GM18502 (cell line): ENCODE results near the gene TEX29.

Experiments
- ATAC-seq: cut with Tn5 transposase; IDR thresholded peaks from one replicate; pipeline ENCODE4 v1.9.1; 2021; ENCODE audit warnings: mild to moderate bottlenecking; ENCODE audit not compliant: unreplicated experiment, poor library complexity

TEX29 gene

GRCh38 chr13:111365149-111366005 is 44.9 kb downstream of the TEX29 start:
- no peak for ATAC-seq

DNA sequence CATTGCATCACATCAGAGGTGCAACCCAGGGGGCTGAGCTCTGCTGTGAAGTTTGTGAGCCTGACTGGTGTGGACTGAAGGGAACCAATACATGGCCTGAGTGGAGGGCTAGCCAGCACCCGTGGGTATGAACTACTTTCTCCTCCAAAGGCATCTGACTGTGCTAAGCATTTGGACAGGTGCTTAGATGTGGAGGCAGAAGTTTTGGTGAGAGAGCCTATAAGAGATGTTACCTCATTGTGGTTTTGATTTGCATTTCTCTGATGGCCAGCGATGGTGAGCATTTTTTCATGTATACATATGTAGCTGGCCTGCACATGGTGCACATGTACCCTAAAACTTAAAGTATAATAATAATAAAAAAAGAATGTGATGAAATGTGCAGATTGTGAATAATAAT is 46.9 kb downstream of the TEX29 start:
- no peak for ATAC-seq

DNA sequence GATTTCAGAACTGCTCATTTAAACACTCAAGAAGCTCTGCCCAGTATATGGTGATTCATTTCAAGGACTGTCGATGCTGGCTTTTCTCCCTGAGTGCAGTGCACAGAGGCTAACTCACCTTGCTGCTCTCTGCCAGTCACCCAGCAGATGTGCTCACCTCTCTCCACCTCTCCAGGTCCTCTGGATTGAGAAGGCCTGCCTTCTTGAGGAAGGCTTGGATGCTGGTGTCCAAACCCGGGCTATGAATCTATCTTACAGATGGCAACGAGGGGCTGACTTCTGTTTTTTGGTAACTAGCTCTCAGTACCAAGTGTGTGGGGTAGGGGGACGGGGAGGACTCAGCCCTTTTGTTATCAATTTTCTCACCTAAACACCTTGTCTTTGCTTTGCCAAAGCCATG is 47.6 kb downstream of the TEX29 start:
- no peak for ATAC-seq

GRCh38 chr13:111370147-111370546 is 49.7 kb downstream of the TEX29 start:
- ATAC-seq, result no peak

GRCh38 chr13:111370570-111371535 is 50.4 kb downstream of the TEX29 start:
- no peak for ATAC-seq

DNA sequence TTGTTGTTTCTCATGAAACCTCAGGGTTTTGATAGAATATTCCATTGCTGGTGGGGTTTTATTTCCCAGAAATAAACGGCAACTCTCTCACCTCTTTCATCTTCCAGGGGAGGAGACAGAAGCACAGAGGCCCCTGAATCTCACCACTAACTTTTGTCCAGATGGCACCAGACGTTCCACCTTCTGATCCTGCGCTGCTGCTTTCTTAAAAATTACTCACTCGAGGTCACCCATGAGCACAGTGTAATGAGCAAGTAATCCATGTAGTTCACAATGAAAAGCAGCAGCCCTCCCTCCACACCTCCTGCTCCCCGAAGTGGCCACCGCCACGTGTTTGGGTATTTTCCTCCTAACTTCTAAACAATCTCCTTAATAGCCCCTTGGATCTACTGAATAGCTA is 51.3 kb downstream of the TEX29 start:
- ATAC-seq, result no peak

GRCh38 chr13:111372651-111373425 is 52.4 kb downstream of the TEX29 start:
- ATAC-seq, result no peak

- ATAC-seq, result no peak
Measured at GRCh38 chr13:111373486-111373885, 53.0 kb downstream of the TEX29 start.

DNA sequence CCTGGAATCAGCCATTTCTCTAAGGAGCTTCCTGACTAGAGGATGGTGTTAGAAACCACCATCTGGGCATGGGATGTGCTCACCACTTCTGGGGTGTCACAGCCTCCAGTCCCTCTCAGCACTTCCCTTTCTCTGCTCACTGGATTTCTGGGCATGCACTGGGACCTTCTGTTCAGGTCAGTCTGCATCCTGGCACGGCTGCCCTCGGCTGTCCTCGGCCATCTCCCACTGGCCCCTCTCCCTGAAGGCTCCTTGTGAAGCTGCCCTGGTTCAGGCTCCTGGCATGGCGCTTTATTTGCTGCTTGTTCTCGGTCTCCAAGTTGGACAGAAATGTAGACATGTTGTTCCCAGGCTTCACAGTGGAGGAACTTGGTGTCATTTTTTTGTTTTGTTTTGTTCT is 60.0 kb downstream of the TEX29 start:
- no peak for ATAC-seq

DNA sequence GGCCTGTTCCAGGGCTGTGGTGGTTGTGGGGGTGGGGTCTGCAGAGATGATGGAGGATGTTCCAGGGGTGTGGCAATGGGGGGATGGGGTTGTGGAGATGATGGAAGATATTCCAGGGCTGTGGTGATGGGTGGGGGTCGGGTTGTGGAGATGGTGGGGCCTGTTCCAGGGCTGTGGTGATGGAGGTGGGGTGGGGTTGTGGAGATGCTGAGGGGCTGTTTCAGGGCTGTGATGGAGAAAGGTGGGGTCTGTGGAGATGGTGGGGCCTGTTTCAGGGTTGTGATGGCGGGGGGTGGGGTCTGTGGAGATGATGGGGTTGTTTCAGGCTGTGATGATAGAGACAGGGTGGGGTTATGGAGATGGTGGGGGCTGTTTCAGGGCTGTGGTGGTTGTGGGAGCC is 62.0 kb downstream of the TEX29 start:
- no peak for ATAC-seq

- no peak for ATAC-seq
Measured at GRCh38 chr13:111382877-111383276, 62.4 kb downstream of the TEX29 start.

DNA sequence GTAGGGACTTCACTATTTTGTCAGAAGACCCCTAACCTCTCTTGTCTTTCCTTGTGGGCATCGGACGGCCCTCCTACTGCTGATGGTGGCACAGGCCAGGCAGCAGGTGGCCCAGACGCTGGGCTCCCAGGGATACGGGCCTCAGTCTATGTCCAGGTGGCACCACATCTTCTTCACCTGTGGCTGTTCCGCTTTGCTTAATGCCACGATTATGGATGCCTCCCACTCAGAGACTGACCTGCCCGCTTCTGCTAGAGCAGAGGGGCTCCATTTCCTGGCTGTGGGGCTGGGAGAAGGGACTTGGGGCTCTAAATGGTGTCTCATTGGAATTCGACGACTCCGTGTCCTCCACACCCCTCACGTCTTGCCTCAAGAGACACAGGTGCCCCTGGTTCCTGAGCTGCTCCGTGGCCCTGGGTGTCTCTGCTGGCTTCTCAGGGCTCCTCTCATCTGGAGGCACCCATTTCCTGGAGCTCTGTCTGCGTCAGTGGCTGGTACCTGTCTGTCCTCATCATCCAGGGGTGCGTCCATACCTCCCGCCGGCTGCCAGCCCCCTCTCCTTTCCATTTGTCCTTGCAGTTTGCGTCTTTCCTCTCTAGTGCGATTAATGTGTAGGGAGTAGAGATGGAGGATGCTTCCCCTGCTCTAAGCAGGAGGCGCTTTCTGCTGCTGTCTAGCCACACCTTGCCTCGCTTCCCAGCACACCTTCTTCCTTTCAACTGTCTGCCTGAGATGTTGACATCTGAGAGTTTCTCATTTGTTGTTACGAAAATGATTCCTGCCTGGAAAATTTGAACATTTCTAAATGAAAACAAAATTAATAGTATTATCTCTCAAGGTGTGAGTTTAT is 63.4 kb downstream of the TEX29 start:
- no peak for ATAC-seq

- no peak for ATAC-seq
Measured at GRCh38 chr13:111384441-111385182, 64.2 kb downstream of the TEX29 start.

- no peak for ATAC-seq
Measured at GRCh38 chr13:111385183-111385857, 64.9 kb downstream of the TEX29 start.

- ATAC-seq, result no peak
Measured at GRCh38 chr13:111387026-111387871, 66.8 kb downstream of the TEX29 start.

- ATAC-seq, result no peak
Measured at GRCh38 chr13:111387945-111388600, 67.6 kb downstream of the TEX29 start.
